LNCaP clone FGC (cell line): ENCODE data around the gene WASHC2A.
A peak's percentile ranks its signal among the peaks of the same experiment; 100 is the strongest.
"Not testable (repeated sequence)": the region's sequence is repeated elsewhere in the genome, so short reads cannot be mapped to it uniquely, and the experiment has no call there.

ENCODE experiments used
- DNase-seq: peaks from one replicate; pipeline ENCODE4 v3.0.0-alpha.2; 2011; ENCODE audit warnings: low read depth
- H3K4me3 ChIP-seq: 2 replicates; pipeline ENCODE4 v1.5.1; 2011; ENCODE audit warnings: mild to moderate bottlenecking, low read depth, low read length, control low read depth
- CTCF ChIP-seq: IDR thresholded peaks from 2 replicates; pipeline ENCODE4 v1.5.1; 2012; ENCODE audit warnings: mild to moderate bottlenecking; ENCODE audit not compliant: control insufficient read depth, insufficient read depth; ENCODE audit errors: extremely low read depth

WASHC2A gene

DNA sequence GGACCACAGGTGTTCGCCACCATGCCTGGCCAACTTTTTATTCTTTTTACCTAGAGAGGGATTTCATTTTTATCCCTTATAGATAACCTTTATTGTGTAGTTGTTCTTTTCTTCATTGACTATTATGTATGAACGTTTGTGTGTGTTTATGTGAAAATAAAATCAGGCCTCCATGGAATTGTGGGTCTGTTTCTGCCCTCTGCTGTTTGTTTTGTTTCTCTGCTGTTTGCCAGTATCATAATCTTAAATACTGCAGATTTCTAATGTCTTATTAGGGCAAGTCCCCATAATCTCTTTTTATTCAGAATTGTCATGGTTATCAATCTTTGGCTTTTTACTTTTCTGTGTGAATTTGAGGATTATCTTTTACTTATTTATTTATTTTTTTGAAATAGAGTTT lies 7.8 kb downstream of the WASHC2A start:
- not testable (repeated sequence) for H3K4me3 ChIP-seq, DNase-seq
- TF ChIP-seq CTCF, result peak; percentile 30; the same call in 1 of the 2 replicates

DNA sequence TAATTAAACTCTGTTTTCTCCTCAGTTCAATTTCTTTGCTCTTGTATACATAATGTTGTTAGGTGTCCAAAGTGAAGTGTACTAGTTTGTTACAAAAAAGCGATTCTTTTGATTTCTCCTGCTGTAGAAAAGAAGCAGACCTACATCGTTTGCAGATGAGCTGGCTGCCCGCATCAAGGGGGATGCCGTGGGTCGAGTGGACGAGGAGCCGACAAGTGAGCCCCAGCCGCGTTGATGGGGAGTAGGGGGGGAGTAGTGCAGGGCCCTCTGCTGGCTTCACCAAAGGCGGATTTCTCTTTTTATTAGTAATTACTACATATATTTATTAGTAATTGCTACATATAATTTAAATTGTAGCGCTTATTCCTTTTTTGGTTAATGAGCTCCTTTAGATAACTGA lies 23.6 kb downstream of the WASHC2A start:
- H3K4me3 ChIP-seq, DNase-seq: not testable (repeated sequence)

DNA sequence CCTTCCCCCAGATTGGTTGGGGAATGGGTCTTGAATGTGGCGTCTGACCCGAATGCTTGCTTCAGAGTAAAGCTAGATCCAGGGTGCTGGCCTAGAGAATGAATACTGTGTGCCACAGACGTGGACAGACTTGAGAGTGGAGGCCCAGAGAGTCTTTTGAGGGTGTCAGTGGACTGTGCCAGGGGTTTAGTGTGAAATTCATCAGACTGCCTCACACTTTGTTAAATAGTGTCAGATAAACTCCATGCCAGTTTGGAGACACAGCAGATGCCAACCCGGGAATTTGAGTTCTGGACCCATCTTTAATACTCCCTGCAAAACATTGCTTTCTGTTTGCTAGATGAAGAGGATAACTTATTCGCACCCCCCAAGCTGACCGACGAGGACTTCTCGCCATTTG lies 25.2 kb downstream of the WASHC2A start:
- not testable (repeated sequence) for H3K4me3 ChIP-seq, DNase-seq

DNA sequence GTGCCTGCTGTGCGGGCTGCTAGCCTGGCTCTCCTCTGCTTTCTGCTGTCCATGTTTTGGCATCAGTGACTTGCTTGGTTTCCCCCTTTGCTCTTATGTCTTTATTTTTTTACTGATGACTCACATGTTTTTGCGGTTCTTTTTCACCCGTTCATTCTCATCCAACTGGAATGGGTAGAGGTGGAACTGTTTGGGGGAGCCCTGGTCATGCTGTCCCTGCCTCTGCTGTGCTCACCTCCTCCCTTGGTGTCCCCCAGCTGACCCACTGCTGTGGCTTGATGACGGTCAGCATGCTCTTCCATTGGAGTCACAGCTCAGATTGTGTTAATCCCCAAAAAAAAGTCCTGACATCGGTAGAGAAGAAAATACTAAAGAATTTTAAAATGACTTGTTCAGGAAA lies 26.9 kb downstream of the WASHC2A start:
- not testable (repeated sequence) for DNase-seq, H3K4me3 ChIP-seq

DNA sequence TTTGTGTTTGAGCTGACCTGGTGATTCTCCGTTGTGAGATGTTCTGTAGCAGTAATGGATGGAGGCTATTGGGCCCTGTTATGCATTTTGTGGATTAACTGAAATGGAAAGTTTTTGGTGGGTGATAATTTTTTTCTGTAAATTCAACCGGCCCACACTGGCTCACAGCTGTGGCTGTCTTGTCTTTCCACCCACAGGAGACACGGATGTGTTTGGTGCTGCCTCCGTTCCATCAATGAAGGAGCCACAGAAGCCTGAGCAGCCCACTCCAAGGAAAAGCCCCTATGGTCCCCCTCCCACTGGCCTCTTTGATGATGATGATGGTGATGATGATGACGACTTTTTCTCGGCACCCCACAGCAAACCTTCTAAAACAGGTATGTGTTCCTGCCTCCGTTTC lies 27.6 kb downstream of the WASHC2A start:
- DNase-seq, H3K4me3 ChIP-seq: not testable (repeated sequence)

DNA sequence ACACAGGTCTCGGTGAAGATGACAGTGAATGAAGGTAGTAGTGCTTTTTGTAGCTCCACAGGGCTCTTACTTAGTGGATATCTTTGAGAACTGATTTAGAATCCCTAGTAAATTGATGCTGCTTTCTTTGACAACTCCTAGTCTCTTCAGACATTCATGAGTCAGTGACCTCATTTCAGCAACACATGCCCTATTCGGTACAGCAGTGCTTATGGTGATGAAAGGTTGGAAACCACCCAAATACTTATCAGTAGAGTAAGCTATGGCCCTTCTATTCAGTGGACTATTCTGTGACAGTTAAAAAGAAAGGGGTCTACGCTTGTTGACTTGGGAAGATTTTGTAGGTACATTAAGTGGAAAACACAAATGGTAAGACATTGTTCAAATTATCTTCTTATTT lies 29.0 kb downstream of the WASHC2A start:
- not testable (repeated sequence) for DNase-seq, H3K4me3 ChIP-seq

DNA sequence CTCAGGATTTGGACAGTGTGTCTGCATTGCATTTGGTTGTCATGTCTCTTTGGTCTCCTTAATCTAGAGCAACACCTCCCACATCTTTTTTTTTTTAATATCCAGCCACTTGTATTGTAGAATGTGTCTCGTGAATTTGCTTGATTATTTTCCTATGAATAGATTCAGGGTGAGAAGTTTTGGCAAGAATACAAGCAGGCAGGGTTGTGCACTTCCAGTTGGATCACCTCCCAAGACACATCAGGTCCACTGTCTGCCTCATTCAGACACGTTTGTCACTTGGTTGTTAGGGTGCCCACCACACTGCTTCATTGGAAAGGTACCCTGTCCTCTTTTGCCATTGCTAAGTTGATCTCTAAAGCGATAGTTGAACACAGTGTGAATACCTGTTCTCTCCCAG lies 30.9 kb downstream of the WASHC2A start:
- H3K4me3 ChIP-seq, result not testable (repeated sequence)

GRCh38 chr10:50101139-50101582 lies 33.4 kb downstream of the WASHC2A start:
- DNase-seq, H3K4me3 ChIP-seq: not testable (repeated sequence)

More for the DNA sequence above, 30.9 kb downstream of the WASHC2A start:
- DNase-seq, result not testable (repeated sequence)

DNA sequence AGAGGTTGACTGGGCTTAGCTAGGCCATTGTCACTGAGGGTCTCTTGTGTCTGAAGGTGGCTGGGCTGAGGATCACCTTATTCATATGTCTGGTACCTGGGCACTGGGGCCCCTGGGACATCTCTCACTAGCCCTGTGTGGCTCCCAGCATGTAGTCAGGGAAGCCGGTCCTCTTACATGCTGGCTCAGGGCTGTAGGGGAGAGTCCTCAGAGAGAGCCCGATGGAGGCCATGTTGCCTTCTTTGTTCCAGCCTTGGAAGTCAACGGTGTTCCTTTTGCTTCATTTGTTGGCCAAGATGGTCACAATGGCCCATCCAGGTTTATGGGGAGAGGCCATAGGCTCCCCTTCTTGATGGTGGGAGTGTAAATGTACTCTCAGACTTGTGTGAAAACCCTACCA lies 34.0 kb downstream of the WASHC2A start:
- not testable (repeated sequence) for H3K4me3 ChIP-seq, DNase-seq

GRCh38 chr10:50102267-50102666 lies 34.5 kb downstream of the WASHC2A start:
- not testable (repeated sequence) for H3K4me3 ChIP-seq, DNase-seq

DNA sequence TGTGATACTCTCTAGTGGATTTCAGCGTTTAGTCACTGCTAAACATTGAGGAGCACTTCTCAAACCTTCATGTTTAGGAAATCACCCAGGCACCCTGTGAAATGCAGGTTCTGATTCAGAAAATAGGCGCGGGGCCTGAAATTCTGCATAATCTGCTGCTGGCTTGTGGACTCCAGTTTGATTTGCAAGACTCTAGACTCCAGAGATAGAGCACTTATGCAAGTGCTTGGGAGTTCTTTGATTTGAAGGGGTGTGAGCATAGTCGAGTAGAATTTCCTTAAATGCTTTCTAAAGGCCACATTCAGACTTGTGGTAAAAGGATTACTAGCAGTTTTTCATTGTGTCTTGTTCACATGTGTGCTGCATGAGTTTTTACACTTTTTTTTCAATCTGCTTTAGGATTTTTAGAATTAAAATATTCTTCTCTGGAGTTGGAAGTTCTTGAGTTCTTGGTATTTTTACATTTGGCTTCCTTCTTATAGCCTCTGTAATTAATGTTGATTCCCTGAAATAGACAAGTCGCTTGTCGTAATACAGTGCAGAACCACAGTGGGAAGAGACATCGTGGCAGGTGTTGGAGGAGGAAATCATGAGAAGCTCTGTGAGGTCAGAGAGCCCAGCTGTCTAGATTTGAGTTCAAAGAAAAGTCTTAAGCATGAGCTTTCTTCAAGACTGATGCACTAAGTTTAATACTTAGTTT lies 41.4 kb downstream of the WASHC2A start:
- DNase-seq, H3K4me3 ChIP-seq: not testable (repeated sequence)

GRCh38 chr10:50112419-50113112 lies 44.8 kb downstream of the WASHC2A start:
- DNase-seq, H3K4me3 ChIP-seq: not testable (repeated sequence)

DNA sequence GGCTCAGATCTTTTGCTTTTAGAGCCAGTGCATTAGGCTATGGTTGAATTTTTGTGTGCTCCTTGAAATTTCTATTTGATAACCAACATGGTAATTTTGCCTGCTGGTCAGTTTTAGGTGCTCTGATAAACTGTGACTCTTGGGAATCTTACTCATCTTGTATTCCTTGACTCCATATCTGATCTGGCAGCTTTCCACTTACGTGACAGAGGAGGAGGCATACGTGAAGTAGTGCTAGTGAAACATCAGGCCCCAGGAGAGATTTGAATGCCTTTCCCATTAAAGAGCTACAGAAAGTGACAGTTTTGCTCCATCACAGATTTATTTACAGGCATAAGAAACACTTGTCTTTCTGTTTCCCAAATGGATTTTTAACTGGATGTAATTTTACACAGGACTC lies 59.0 kb downstream of the WASHC2A start:
- H3K4me3 ChIP-seq, DNase-seq: not testable (repeated sequence)

DNA sequence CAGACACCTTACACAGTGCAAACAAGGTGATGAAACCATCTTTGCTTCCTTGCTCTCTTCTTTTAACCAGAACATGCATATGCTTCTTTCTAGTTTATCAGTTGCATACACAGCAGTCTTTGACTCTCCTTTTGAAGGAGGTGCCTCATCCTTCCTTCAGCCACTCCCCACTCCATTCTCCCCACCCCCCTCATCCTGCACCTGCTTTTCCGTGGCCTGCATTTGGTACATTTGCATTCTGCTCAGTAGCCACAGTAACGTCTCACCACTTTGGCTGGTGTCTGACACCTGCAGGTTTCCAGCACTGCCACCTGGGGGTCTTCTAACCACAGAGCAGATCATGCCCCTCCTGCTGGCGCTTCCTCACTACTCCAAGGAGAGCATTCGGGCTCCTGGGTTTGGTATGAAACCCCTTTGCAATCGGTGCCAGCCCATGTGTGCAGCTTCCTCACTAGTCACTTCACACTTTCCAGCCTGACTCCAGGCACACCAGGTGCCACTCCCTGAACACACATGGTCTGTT lies 60.1 kb downstream of the WASHC2A start:
- H3K4me3 ChIP-seq, DNase-seq: not testable (repeated sequence)

DNA sequence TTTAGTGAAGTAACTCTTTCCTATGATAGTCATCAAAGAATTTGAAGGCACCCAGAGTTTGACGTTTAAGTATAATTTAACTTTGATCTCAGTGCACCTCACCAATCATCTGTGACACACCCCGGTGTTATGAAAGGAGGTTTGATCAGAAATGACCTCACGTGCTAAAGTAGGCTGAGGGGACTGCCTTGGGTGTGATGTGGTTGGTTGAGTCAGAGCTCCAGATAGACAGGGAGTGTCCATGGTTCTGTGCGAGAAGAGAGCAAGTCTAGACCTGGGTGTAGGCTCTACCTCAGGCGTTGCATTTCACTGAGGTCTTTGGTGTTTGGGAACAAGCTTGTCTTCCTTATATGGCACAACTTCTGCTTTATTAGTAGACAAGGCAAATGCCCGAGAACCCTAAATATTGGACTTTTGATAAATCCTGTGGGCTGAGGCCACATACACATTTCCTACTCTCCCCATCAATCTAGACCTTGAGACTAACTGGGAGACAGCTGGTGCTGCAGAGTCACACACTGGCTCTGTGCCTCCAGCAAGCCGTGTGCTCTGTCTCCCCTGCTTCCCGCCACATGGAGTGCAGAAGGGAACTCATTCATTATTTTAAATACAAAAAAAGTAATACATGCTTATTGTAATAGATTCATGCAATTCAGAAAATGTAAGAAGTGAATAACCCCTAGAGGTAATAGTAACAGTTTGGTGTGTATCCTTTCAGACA lies 63.7 kb downstream of the WASHC2A start:
- DNase-seq, H3K4me3 ChIP-seq: not testable (repeated sequence)

DNA sequence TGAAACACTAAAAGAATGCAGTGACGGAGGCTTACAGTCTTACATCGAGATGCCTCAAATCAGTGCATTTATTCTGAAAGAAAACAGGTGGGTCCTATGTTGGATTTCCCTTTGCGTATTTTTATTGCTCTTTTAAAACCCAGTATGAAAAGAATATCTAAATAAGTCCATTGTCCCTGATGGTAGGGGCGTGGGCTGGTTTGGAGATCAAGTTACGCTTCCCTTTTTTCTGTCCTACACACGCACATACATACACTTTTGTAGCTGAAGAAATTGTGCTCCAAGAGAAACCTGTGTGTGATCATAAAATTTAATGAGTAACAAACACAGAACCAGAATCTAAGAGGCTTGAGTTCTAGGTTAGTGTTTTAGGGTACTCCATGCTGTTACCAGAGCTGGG lies 64.6 kb downstream of the WASHC2A start:
- H3K4me3 ChIP-seq, DNase-seq: not testable (repeated sequence)

GRCh38 chr10:50132841-50133240 lies 65.1 kb downstream of the WASHC2A start:
- not testable (repeated sequence) for H3K4me3 ChIP-seq, DNase-seq

DNA sequence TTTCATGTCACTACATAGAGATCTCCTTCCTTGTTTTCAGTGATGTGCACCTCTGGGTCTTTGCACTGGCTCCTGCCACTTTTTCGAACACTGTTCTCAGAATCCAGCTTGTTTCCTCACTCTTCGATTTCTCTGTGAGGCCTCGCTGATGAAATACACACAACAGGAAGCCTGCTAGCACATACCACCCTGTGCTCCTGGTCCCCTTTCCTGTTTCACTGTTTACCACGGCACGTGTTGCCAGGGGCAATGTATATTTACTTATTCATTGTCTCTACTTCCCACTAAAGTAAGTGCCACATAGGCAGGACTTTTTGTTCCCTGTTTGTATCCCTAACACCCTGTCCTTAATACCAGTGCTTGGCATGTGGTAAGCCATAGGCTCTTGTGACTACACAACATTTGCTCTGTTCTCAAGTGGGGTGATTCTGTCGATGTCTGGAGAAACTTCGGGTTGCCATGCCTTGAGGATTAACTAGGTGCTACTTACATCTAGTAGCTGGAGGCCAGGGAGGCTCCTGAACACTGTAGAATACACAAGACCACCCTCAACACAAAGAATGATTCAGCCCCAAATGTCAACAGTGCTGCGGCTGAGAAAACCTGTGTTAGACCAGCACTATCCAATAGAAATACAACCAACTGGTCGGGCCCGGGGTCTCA lies 75.9 kb downstream of the WASHC2A start:
- H3K4me3 ChIP-seq, DNase-seq: not testable (repeated sequence)
